ENCODE data around the gene VAV2. TPM values are rescaled to one million over a fixed set of nuclear protein-coding genes. Genes with fewer than 3 reads are reported as not detected.
"Not testable (repeated sequence)": the region's sequence is repeated elsewhere in the genome, so short reads cannot be mapped to it uniquely, and the experiment has no call there.

VAV2 gene
- polyA plus RNA-seq, 1 donor: 48.4 TPM

- DNase-seq; H3K9me3 ChIP-seq (ENCODE audit: control insufficient read depth, low read depth, low read length); H3K36me3 ChIP-seq (ENCODE audit: control insufficient read depth, insufficient read depth, low read length); H3K4me3 ChIP-seq (ENCODE audit: low read length); H3K27ac ChIP-seq (ENCODE audit: low read length); H3K27me3 ChIP-seq (ENCODE audit: control insufficient read depth, insufficient read depth, low read length): not testable (repeated sequence)
- no CpG with 5 or more reads among the region's 7 CpGs for WGBS (ENCODE audit: insufficient coverage, low lambda C conversion rate)
- H3K4me1 ChIP-seq (ENCODE audit: control insufficient read depth, insufficient read depth, low read length): peaks cover 19% of the 10 kb centered on the region
Observed at GRCh38 chr9:133957772-133958171, 34.4 kb downstream of the VAV2 start.

- H3K4me3 ChIP-seq (ENCODE audit: low read length): no peak overlapping the region
- no peaks in the 10 kb centered on the region for H3K27me3 ChIP-seq (ENCODE audit: control insufficient read depth, insufficient read depth, low read length)
- no CpG with 5 or more reads among the region's 13 CpGs for WGBS (ENCODE audit: insufficient coverage, low lambda C conversion rate)
- no peak for DNase-seq
- H3K36me3 ChIP-seq (ENCODE audit: control insufficient read depth, insufficient read depth, low read length): no peaks in the 10 kb centered on the region
- peaks cover 19% of the 10 kb centered on the region for H3K4me1 ChIP-seq (ENCODE audit: control insufficient read depth, insufficient read depth, low read length)
- no peak overlapping the region for H3K27ac ChIP-seq (ENCODE audit: low read length)
- no peaks in the 10 kb centered on the region for H3K9me3 ChIP-seq (ENCODE audit: control insufficient read depth, low read depth, low read length)
Observed at GRCh38 chr9:133957328-133957727, 34.8 kb downstream of the VAV2 start.

GRCh38 chr9:133956520-133957076, 35.5 kb downstream of the VAV2 start:
- Histone ChIP-seq H3K27me3 (ENCODE audit: control insufficient read depth, insufficient read depth, low read length) (no peaks in the 10 kb centered on the region), H3K4me1 (ENCODE audit: control insufficient read depth, insufficient read depth, low read length) (peaks cover 19% of the 10 kb centered on the region), H3K9me3 (ENCODE audit: control insufficient read depth, low read depth, low read length) (no peaks in the 10 kb centered on the region), H3K27ac (ENCODE audit: low read length) (no peak overlapping the region), H3K4me3 (ENCODE audit: low read length) (no peak overlapping the region), H3K36me3 (ENCODE audit: control insufficient read depth, insufficient read depth, low read length) (peaks cover under 1% of the 10 kb centered on the region)
- peak in 1 of 2 donors; percentile 29 for DNase-seq
- WGBS (ENCODE audit: insufficient coverage, low lambda C conversion rate): no CpG with 5 or more reads among the region's 14 CpGs

GRCh38 chr9:133955821-133956411, 36.2 kb downstream of the VAV2 start:
- H3K9me3 ChIP-seq (ENCODE audit: control insufficient read depth, low read depth, low read length): no peaks in the 10 kb centered on the region
- H3K4me3 ChIP-seq (ENCODE audit: low read length): no peak overlapping the region
- H3K27me3 ChIP-seq (ENCODE audit: control insufficient read depth, insufficient read depth, low read length): no peaks in the 10 kb centered on the region
- H3K27ac ChIP-seq (ENCODE audit: low read length): peak overlapping the region; percentile 32
- peaks cover 7% of the 10 kb centered on the region for H3K36me3 ChIP-seq (ENCODE audit: control insufficient read depth, insufficient read depth, low read length)
- no CpG with 5 or more reads among the region's 15 CpGs for WGBS (ENCODE audit: insufficient coverage, low lambda C conversion rate)
- peaks cover 19% of the 10 kb centered on the region for H3K4me1 ChIP-seq (ENCODE audit: control insufficient read depth, insufficient read depth, low read length)
- peak in 1 of 2 donors; percentile 62 for DNase-seq

GRCh38 chr9:133954862-133955529, 37.1 kb downstream of the VAV2 start:
- Histone ChIP-seq H3K9me3 (ENCODE audit: control insufficient read depth, low read depth, low read length) (no peaks in the 10 kb centered on the region), H3K27ac (ENCODE audit: low read length) (no peak overlapping the region), H3K27me3 (ENCODE audit: control insufficient read depth, insufficient read depth, low read length) (no peaks in the 10 kb centered on the region), H3K4me3 (ENCODE audit: low read length) (no peak overlapping the region), H3K4me1 (ENCODE audit: control insufficient read depth, insufficient read depth, low read length) (peaks cover 19% of the 10 kb centered on the region), H3K36me3 (ENCODE audit: control insufficient read depth, insufficient read depth, low read length) (peaks cover 7% of the 10 kb centered on the region)
- no peak for DNase-seq
- no CpG with 5 or more reads among the region's 14 CpGs for WGBS (ENCODE audit: insufficient coverage, low lambda C conversion rate)

- WGBS (ENCODE audit: insufficient coverage, low lambda C conversion rate): no CpG with 5 or more reads among the region's 29 CpGs
- no peaks in the 10 kb centered on the region for H3K27me3 ChIP-seq (ENCODE audit: control insufficient read depth, insufficient read depth, low read length)
- H3K9me3 ChIP-seq (ENCODE audit: control insufficient read depth, low read depth, low read length): no peaks in the 10 kb centered on the region
- no peak overlapping the region for H3K4me3 ChIP-seq (ENCODE audit: low read length)
- peaks cover 19% of the 10 kb centered on the region for H3K4me1 ChIP-seq (ENCODE audit: control insufficient read depth, insufficient read depth, low read length)
- no peak overlapping the region for H3K27ac ChIP-seq (ENCODE audit: low read length)
- H3K36me3 ChIP-seq (ENCODE audit: control insufficient read depth, insufficient read depth, low read length): peaks cover 7% of the 10 kb centered on the region
- no peak for DNase-seq
Observed at GRCh38 chr9:133953976-133954709, 38.0 kb downstream of the VAV2 start.

- H3K27ac ChIP-seq (ENCODE audit: low read length): no peak overlapping the region
- WGBS (ENCODE audit: insufficient coverage, low lambda C conversion rate): no CpG with 5 or more reads among the region's 4 CpGs
- no peaks in the 10 kb centered on the region for H3K9me3 ChIP-seq (ENCODE audit: control insufficient read depth, low read depth, low read length)
- peaks cover 19% of the 10 kb centered on the region for H3K4me1 ChIP-seq (ENCODE audit: control insufficient read depth, insufficient read depth, low read length)
- H3K4me3 ChIP-seq (ENCODE audit: low read length): no peak overlapping the region
- peaks cover 7% of the 10 kb centered on the region for H3K36me3 ChIP-seq (ENCODE audit: control insufficient read depth, insufficient read depth, low read length)
- DNase-seq: no peak
- H3K27me3 ChIP-seq (ENCODE audit: control insufficient read depth, insufficient read depth, low read length): no peaks in the 10 kb centered on the region
Observed at GRCh38 chr9:133953621-133953975, 38.5 kb downstream of the VAV2 start.

- no peaks in the 10 kb centered on the region for H3K9me3 ChIP-seq (ENCODE audit: control insufficient read depth, low read depth, low read length)
- WGBS (ENCODE audit: insufficient coverage, low lambda C conversion rate): 100% methylated on average over 2 of the region's 18 CpGs
- H3K36me3 ChIP-seq (ENCODE audit: control insufficient read depth, insufficient read depth, low read length): peaks cover 10% of the 10 kb centered on the region
- no peaks in the 10 kb centered on the region for H3K27me3 ChIP-seq (ENCODE audit: control insufficient read depth, insufficient read depth, low read length)
- H3K4me3 ChIP-seq (ENCODE audit: low read length): no peak overlapping the region
- H3K4me1 ChIP-seq (ENCODE audit: control insufficient read depth, insufficient read depth, low read length): peaks cover 19% of the 10 kb centered on the region
- H3K27ac ChIP-seq (ENCODE audit: low read length): no peak overlapping the region
- DNase-seq: no peak
Observed at GRCh38 chr9:133952598-133953550, 39.2 kb downstream of the VAV2 start.

GRCh38 chr9:133951265-133951664, 40.9 kb downstream of the VAV2 start:
- peaks cover 12% of the 10 kb centered on the region for H3K36me3 ChIP-seq (ENCODE audit: control insufficient read depth, insufficient read depth, low read length)
- no peaks in the 10 kb centered on the region for H3K27me3 ChIP-seq (ENCODE audit: control insufficient read depth, insufficient read depth, low read length)
- no peak for DNase-seq
- peaks cover 10% of the 10 kb centered on the region for H3K4me1 ChIP-seq (ENCODE audit: control insufficient read depth, insufficient read depth, low read length)
- peak overlapping the region; percentile 38 for H3K27ac ChIP-seq (ENCODE audit: low read length)
- no peak overlapping the region for H3K4me3 ChIP-seq (ENCODE audit: low read length)
- no peaks in the 10 kb centered on the region for H3K9me3 ChIP-seq (ENCODE audit: control insufficient read depth, low read depth, low read length)
- WGBS (ENCODE audit: insufficient coverage, low lambda C conversion rate): no CpG with 5 or more reads among the region's 8 CpGs
